Mucosa of rectum (tissue), 2 donors: ENCODE results near the gene PRR30.
"Not testable (repeated sequence)": the region's sequence is repeated elsewhere in the genome, so short reads cannot be mapped to it uniquely, and the experiment has no call there.

Source experiments
- H3K27ac ChIP-seq, 2 donors: one replicate each; pipeline ENCODE4 v1.7.0; 2013; ENCODE audit warnings: inconsistent platforms in 2 of 2, low read depth in 2 of 2, low read length in 2 of 2
- H3K27me3 ChIP-seq, 2 donors: one replicate each; pipeline ENCODE4 v1.7.0; 2013; ENCODE audit warnings: low read length in 2 of 2; ENCODE audit not compliant: control insufficient read depth in 2 of 2, insufficient read depth in 2 of 2
- H3K36me3 ChIP-seq, 2 donors: one replicate each; pipeline ENCODE4 v1.7.0; 2013; ENCODE audit warnings: low read length in 2 of 2; ENCODE audit not compliant: control insufficient read depth in 2 of 2, insufficient read depth in 2 of 2
- H3K4me1 ChIP-seq, 2 donors: one replicate each; pipeline ENCODE4 v1.7.0; 2013; ENCODE audit warnings: low read length in 2 of 2, mild to moderate bottlenecking in 1 of 2; ENCODE audit not compliant: control insufficient read depth in 2 of 2, insufficient read depth in 2 of 2
- H3K4me3 ChIP-seq, 2 donors: one replicate each; pipeline ENCODE4 v1.7.0; 2013; ENCODE audit warnings: low read length in 2 of 2
- H3K9ac ChIP-seq, 2 donors: one replicate each; pipeline ENCODE4 v1.7.0; 2013; ENCODE audit warnings: low read length in 2 of 2, low read depth in 1 of 2, mild to moderate bottlenecking in 1 of 2
- H3K9me3 ChIP-seq, 2 donors: one replicate each; pipeline ENCODE4 v1.7.0; 2013; ENCODE audit warnings: low read length in 2 of 2; ENCODE audit not compliant: control insufficient read depth in 2 of 2
- donor health status: healthy.
- donor health status: Normal muscosa, but diverticular disease.

PRR30 gene

DNA sequence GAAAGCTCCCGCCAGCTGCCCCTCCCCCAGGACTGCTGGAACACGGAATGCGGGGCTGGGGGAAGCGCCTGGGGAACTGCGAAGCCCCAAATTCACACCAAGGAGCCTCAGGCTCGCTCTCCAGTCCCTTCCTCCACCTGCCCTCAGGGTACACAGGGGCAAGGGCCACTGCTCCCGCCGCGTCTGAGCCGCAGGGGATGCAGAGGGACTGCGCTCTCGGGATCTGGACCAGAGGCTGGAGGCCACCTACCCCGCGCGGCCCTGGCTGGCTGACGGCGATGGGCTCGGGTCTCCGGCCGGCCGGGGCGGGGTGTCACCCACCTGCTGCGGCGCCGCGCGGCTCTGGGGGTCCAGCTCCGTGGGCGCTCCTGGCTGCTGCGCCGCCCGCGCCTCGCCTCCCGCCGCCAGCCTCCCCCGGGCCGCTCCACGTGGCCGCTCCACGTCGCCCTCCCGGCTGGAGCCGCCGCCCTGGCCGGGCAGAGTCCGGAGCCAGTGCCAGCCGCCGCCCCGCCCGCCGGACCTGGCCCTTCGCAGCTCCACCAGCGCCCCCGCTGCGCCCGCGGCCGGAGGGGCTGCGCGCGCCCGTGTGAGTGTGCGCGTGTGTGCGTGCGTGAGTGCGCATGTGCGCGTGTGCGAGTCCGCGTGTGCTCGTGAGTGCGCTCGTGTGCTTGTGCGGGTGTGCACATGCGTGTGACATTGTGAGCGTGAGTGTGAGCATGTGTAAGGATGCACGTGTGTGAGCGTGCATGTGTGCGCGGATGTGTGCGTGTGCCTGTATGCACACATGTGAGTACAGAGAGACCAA lies 20.5 kb downstream of the PRR30 start, which contains the start of gene CGREF1:
CGREF1 (minus strand) TSS at position 604 of the 805 bp plus-strand sequence. CDS start 14,762 bp downstream, outside the sequence.
- no peaks in the 10 kb centered on the region for H3K36me3 ChIP-seq
- no peaks in the 10 kb centered on the region for H3K9me3 ChIP-seq
- H3K27ac ChIP-seq = no peak within 1 kb of the TSS
- H3K27me3 ChIP-seq = peaks cover 21% of the 10 kb centered on the region in 2 donors
- H3K4me3 ChIP-seq = peak within 1 kb of the TSS; percentile 53 to 60
- peak within 1 kb of the TSS in 1 of 2 donors; percentile 26 for H3K9ac ChIP-seq
- peaks cover 11 to 14% of the 10 kb centered on the region in 2 donors for H3K4me1 ChIP-seq

DNA sequence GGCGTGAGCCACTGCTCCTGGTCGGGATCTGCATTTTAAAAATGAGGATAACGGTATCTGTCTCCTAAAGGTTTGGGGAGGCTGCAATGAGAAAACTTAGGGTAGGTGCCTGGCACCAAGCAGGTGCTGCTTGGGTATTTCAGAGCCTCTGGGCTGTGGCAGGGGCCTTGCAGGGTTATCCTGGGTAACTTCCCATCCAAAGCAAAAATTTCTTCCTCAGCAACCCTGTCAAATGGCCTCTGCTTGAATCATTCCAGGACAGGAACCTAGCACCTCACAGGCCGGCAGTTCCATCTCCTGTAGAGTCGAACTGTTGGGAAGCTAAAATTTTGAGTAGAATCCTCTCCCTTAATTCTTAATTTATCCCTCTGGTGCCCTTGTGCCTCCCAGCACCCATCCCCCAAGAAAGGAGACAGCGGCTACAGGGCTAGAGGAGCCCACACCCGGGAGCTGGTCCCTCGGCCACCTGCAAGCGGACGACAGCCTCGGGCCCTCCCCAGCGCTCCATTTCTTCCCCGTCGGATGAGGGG lies 21.1 kb downstream of the PRR30 start:
- peaks cover 6 to 8% of the 10 kb centered on the region in 2 donors for H3K4me1 ChIP-seq
- peaks cover 21% of the 10 kb centered on the region in 2 donors for H3K27me3 ChIP-seq
- no peak overlapping the region for H3K27ac ChIP-seq
- H3K4me3 ChIP-seq = no peak overlapping the region
- no peaks in the 10 kb centered on the region for H3K9me3 ChIP-seq
- no peaks in the 10 kb centered on the region for H3K36me3 ChIP-seq
- no peak overlapping the region for H3K9ac ChIP-seq

DNA sequence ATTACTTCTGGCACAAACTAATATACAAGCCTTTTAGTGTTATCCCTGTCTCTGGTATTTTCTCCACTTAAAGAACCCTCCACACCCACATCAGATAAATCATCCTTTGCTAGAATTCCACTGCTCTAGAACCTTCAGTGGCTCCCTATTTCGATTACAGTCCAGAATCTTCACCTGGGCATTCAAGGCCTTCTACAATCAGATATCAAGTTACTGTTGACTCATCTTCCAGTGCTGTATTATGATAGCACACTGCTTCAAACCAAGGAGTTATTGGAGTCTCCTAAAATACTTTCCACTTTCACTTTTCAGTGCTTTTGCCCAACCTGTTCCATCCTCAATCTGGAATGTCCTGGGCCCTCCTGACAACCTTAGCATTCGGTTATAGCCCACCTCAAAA lies 23.7 kb downstream of the PRR30 start:
- H3K27ac ChIP-seq = no peak overlapping the region
- H3K4me3 ChIP-seq = no peak overlapping the region

DNA sequence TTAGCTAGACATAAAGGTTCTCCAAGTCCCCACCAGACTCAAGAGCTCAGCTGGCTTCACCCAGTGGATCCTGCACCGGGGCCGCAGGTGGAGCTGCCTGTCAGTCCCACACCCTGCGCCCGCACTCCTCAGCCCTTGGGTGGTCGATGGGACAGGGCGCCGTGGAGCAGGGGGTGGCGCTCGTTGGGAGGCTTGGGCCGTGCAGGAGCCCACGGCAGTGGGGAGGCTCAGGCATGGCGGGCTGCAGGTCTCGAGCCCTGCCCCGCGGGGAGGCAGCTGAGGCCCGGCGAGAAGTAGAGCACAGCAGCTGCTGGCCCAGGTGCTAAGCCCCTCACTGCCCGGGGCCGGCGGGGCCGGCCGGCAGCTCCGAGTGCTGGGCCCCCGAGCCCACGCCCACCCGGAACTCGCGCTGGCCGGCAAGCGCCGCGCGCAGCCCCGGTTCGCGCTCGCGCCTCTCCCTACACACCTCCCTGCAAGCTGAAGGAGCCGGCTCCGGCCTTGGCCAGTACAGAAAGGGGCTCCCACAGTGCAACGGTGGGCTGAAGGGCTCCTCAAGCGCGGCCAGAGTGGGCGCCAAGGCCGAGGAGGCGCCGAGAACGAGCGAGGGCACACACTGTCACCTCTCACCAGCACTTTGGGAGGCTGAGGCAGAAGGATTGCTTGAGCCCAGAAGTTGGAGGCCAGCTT lies 27.7 kb downstream of the PRR30 start:
- H3K9ac ChIP-seq, H3K27ac ChIP-seq, H3K9me3 ChIP-seq, H3K27me3 ChIP-seq, H3K36me3 ChIP-seq, H3K4me3 ChIP-seq, H3K4me1 ChIP-seq: not testable (repeated sequence)

More for the DNA sequence above, 23.7 kb downstream of the PRR30 start:
- peaks cover 6 to 7% of the 10 kb centered on the region in 2 donors for H3K4me1 ChIP-seq
- no peak overlapping the region for H3K9ac ChIP-seq
- no peaks in the 10 kb centered on the region for H3K36me3 ChIP-seq
- H3K27me3 ChIP-seq = peaks cover 17 to 21% of the 10 kb centered on the region in 2 donors
- H3K9me3 ChIP-seq = no peaks in the 10 kb centered on the region

DNA sequence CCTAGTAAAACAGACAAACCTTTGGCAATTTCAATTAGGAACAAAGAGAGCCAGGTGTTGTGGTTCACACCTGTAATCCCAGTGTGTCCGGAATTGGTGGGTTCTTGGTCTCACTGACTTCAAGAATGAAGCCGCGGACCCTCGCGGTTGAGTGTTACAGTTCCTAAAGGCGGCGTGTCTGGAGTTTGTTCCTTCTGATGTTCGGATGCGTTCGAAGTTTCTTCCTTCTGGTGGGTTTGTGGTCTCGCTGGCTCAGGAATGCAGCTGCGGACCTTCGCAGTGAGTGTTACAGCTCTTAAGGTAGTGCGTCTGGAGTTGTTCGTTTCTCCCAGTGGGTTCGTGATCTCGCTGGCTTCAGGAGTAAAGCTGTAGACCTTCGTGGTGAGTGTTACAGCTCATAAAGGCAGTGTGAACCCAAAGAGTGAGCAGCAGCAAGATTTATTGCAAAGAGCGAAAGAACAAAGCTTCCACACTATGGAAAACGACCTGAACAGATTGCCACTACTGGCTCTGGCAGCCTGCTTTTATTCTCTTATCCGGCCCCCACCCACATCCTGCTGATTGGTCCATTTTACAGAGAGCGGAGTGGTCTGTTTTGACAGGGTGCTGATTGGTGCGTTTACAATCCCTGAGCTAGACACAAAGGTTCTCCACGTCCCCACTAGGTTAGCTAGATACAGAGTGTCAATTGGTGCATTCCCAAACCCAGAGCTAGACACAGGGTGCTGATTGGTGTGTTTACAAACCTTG lies 28.4 kb downstream of the PRR30 start:
- not testable (repeated sequence) for H3K9me3 ChIP-seq, H3K27me3 ChIP-seq, H3K4me3 ChIP-seq, H3K27ac ChIP-seq, H3K4me1 ChIP-seq, H3K36me3 ChIP-seq, H3K9ac ChIP-seq

DNA sequence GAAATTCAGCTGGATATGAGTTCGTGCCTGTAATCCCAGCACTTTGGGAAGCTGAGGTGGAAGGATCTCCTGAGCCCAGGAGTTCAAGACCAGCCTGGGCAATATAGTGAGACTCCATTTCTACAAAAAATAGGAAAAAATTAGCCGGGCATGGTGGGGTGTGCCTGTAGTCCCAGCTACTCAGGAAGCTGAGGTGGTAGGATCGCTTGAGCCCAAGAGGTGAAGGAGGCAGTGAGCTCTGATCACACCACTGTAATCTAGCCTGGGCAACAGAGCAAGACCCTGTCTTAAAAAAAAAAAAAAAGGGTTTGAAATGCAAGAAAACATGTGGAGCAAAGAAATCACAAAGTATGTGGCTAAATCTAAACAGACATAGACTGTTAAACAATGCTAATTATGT lies 30.1 kb downstream of the PRR30 start:
- Histone ChIP-seq H3K27ac (no peak overlapping the region), H3K4me3 (no peak overlapping the region), H3K36me3 (no peaks in the 10 kb centered on the region), H3K27me3 (no peaks in the 10 kb centered on the region), H3K4me1 (no peaks in the 10 kb centered on the region), H3K9ac (no peak overlapping the region), H3K9me3 (no peaks in the 10 kb centered on the region)

DNA sequence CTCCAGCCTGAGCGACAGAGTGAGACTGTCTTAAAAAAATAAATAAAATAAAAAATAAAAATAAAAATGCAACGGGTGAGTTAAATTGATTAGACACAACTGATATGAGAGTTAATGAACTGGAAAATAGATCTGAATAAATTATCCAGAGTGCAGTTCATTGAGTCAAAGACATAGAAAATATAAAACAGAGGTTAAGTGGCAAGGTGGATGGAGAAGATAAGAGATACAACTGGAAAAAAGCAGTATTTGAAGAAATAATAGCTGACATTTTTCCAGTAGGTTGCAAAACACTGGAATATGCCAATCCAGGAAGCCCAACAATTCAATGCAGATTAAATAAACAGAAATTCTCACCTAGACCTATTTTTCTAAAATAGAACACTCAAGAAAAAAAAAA lies 31.0 kb downstream of the PRR30 start:
- Histone ChIP-seq H3K9me3 (no peaks in the 10 kb centered on the region), H3K27me3 (no peaks in the 10 kb centered on the region), H3K4me3 (no peak overlapping the region), H3K9ac (no peak overlapping the region), H3K36me3 (no peaks in the 10 kb centered on the region), H3K4me1 (no peaks in the 10 kb centered on the region), H3K27ac (no peak overlapping the region)

DNA sequence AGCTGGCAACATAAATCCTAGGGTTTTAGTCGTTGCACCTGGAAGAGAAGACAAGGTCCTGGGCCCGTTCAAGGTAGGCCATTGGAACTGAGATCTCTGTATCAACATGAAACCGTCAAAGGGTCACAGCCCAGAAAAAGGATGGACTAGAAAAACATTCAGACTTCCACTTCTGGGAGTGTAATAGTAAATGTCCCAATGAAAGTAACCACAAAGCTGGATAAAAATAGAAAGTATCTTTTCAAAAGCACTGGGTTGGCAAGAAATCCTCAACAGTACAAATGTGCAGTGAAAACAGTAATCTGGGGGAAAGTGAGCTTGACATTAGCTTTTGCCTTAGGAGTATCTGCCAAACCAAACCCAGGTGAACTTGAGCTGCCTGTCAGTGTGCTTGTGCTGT lies 33.2 kb downstream of the PRR30 start:
- no peaks in the 10 kb centered on the region for H3K9me3 ChIP-seq
- no peaks in the 10 kb centered on the region for H3K4me1 ChIP-seq
- H3K9ac ChIP-seq = no peak overlapping the region
- no peaks in the 10 kb centered on the region for H3K27me3 ChIP-seq
- H3K4me3 ChIP-seq = no peak overlapping the region
- H3K36me3 ChIP-seq = no peaks in the 10 kb centered on the region
- no peak overlapping the region for H3K27ac ChIP-seq

DNA sequence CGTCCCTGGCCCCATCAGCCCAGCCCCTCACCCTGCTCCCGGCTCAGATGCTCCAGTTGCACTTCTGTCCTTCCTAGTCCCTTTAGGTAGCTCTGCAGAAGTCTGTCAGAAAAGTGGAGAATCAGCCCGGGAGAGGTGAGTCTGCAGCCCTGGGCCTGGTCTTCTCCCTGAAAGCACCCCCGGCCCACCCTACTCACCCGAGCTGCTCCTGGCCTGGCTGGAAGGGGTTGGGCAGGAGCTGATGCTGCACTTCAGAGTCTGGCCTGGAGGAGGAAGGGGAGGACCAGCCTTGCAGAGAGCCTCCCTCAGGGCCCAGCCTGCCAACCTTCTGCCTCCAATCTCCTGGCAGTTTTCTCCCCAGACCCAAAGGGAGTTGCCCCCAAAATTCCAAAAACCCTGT lies 36.9 kb downstream of the PRR30 start:
- no peak overlapping the region for H3K27ac ChIP-seq
- no peaks in the 10 kb centered on the region for H3K4me1 ChIP-seq
- no peaks in the 10 kb centered on the region for H3K27me3 ChIP-seq
- peaks cover 0 to 3% of the 10 kb centered on the region in 2 donors for H3K36me3 ChIP-seq
- no peaks in the 10 kb centered on the region for H3K9me3 ChIP-seq
- H3K4me3 ChIP-seq = no peak overlapping the region
- H3K9ac ChIP-seq = no peak overlapping the region

DNA sequence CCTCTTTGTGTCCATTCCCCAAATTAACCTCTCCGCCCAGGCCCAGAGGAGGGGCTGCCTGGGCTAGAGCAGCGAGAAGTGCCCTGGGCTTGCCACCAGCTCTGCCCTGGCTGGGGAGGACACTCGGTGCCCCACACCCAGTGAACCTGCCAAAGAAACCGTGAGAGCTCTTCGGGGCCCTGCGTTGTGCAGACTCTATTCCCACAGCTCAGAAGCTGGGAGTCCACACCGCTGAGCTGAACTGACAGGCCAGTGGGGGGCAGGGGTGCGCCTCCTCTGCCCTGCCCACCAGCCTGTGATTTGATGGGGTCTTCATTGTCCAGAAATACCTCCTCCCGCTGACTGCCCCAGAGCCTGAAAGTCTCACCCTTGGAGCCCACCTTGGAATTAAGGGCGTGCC lies 39.2 kb downstream of the PRR30 start:
- Histone ChIP-seq H3K9me3 (no peaks in the 10 kb centered on the region), H3K4me1 (no peaks in the 10 kb centered on the region), H3K27me3 (no peaks in the 10 kb centered on the region), H3K9ac (no peak overlapping the region), H3K36me3 (peaks cover 0 to 3% of the 10 kb centered on the region in 2 donors), H3K27ac (no peak overlapping the region), H3K4me3 (no peak overlapping the region)
